Liver (tissue), 9 donors: ENCODE results near the gene ZNF776. TPM values are rescaled to one million over a fixed set of nuclear protein-coding genes. Genes with fewer than 3 reads are reported as not detected.

Experiments used
- DNase-seq: peaks from one replicate; pipeline ENCODE4 v3.0.0-alpha.2; 2017; ENCODE audit warnings: low spot score
- H3K27ac ChIP-seq, 2 donors: one replicate each; pipeline ENCODE4 v1.7.0; 2013; ENCODE audit warnings: inconsistent platforms in 2 of 2, low read length in 2 of 2, control low read depth in 1 of 2, low read depth in 1 of 2, mild to moderate bottlenecking in 1 of 2
- H3K27me3 ChIP-seq, 4 donors: one replicate each; pipeline versions ENCODE4 v1.6.1 to v1.7.0; 2013; ENCODE audit warnings: low read length in 3 of 4, inconsistent platforms in 1 of 4, mild to moderate bottlenecking in 1 of 4, moderate library complexity in 1 of 4; ENCODE audit not compliant: control insufficient read depth in 4 of 4, insufficient read depth in 4 of 4
- H3K36me3 ChIP-seq, 4 donors: one replicate each; pipeline versions ENCODE4 v1.6.1 to v1.7.0; 2013; ENCODE audit warnings: low read length in 3 of 4, mild to moderate bottlenecking in 3 of 4, low read depth in 1 of 4, moderate library complexity in 1 of 4; ENCODE audit not compliant: control insufficient read depth in 4 of 4, insufficient read depth in 3 of 4
- H3K4me1 ChIP-seq, 4 donors: one replicate each; pipeline versions ENCODE4 v1.6.1 to v1.7.0; 2013; ENCODE audit warnings: low read length in 3 of 4, mild to moderate bottlenecking in 3 of 4, moderate library complexity in 1 of 4; ENCODE audit not compliant: control insufficient read depth in 4 of 4, insufficient read depth in 4 of 4
- H3K4me3 ChIP-seq, 3 donors: one replicate each; pipeline versions ENCODE4 v1.6.1 to v1.7.0; 2013; ENCODE audit warnings: low read length in 3 of 3, control low read depth in 1 of 3, low read depth in 1 of 3, mild to moderate bottlenecking in 1 of 3
- H3K9ac ChIP-seq, 2 donors: one replicate each; pipeline ENCODE4 v1.7.0; 2013; ENCODE audit warnings: low read length in 2 of 2, mild to moderate bottlenecking in 2 of 2, moderate library complexity in 2 of 2, control low read depth in 1 of 2, low read depth in 1 of 2
- H3K9me3 ChIP-seq, 4 donors: one replicate each; pipeline versions ENCODE4 v1.6.1 to v1.7.0; 2013; ENCODE audit warnings: low read length in 3 of 4; ENCODE audit not compliant: control insufficient read depth in 4 of 4
- ATF3 ChIP-seq: IDR thresholded peaks from 2 replicates; pipeline ENCODE4 v1.6.1; 2016; ENCODE audit warnings: antibody characterized with exemption
- EGR1 ChIP-seq, 2 donors: IDR thresholded peaks; 2 replicates each; pipeline ENCODE4 v1.6.1; 2016 to 2018; ENCODE audit warnings: antibody characterized with exemption in 2 of 2, low read depth in 2 of 2
- FOXA1 ChIP-seq: IDR thresholded peaks from 2 replicates; pipeline ENCODE4 v1.6.1; 2016; ENCODE audit warnings: antibody characterized with exemption
- FOXA2 ChIP-seq: IDR thresholded peaks from 2 replicates; pipeline ENCODE4 v1.6.1; 2016; ENCODE audit warnings: antibody characterized with exemption
- GABPA ChIP-seq, 2 donors: IDR thresholded peaks in 1 of 2; conservative IDR thresholded peaks in 1 of 2; 2 replicates each; pipeline ENCODE4 v1.6.1; 2016; ENCODE audit warnings: antibody characterized with exemption in 2 of 2, mild to moderate bottlenecking in 1 of 2, moderate library complexity in 1 of 2
- HNF4A ChIP-seq, 2 donors: conservative IDR thresholded peaks; 2 replicates each; pipeline ENCODE4 v1.6.1; 2016; ENCODE audit warnings: antibody characterized with exemption in 2 of 2, mild to moderate bottlenecking in 2 of 2
- HNF4G ChIP-seq: IDR thresholded peaks from 2 replicates; pipeline ENCODE4 v1.6.1; 2016; ENCODE audit warnings: antibody characterized with exemption
- JUND ChIP-seq, 2 donors: IDR thresholded peaks; 2 replicates each; pipeline ENCODE4 v1.6.1; 2016; ENCODE audit warnings: antibody characterized with exemption in 2 of 2
- MAX ChIP-seq: IDR thresholded peaks from 2 replicates; pipeline ENCODE4 v1.6.1; 2016; ENCODE audit warnings: antibody characterized with exemption
- NR2F2 ChIP-seq: IDR thresholded peaks from 2 replicates; pipeline ENCODE4 v1.6.1; 2016; ENCODE audit warnings: antibody characterized with exemption
- RAD21 ChIP-seq, 2 donors: IDR thresholded peaks; 2 replicates each; pipeline ENCODE4 v1.6.1; 2016; ENCODE audit warnings: antibody characterized with exemption in 2 of 2, mild to moderate bottlenecking in 2 of 2
- RXRA ChIP-seq, 2 donors: IDR thresholded peaks; 2 replicates each; pipeline ENCODE4 v1.6.1; 2017 to 2018; ENCODE audit warnings: antibody characterized with exemption in 2 of 2, mild to moderate bottlenecking in 1 of 2
- SP1 ChIP-seq: IDR thresholded peaks from 2 replicates; pipeline ENCODE4 v1.6.1; 2018; ENCODE audit warnings: antibody characterized with exemption, mild to moderate bottlenecking
- TAF1 ChIP-seq: conservative IDR thresholded peaks from 2 replicates; pipeline ENCODE4 v1.6.1; 2016; ENCODE audit warnings: antibody characterized with exemption, mild to moderate bottlenecking
- YY1 ChIP-seq: IDR thresholded peaks from 2 replicates; pipeline ENCODE4 v1.6.1; 2016; ENCODE audit warnings: antibody characterized with exemption, mild to moderate bottlenecking
- WGBS: extraction: QIAGEN DNeasy Blood & Tissue Kit; methylation state at CpG from one replicate; pipeline ENCODE4 v1.1.7; 2013; 5-methylcytosine and 5-hydroxymethylcytosine counted together
- polyA plus RNA-seq, 2 donors: library from polyadenylated mRNA; stranded (reverse) in 1 of 2; unstranded in 1 of 2; fragments of 200-250 nt in 1 of 2; fragments of >200 nt in 1 of 2; fragmentation: Nextera tagmentation in 1 of 2; extraction: Ambion mirVana in 1 of 2; gene quantifications; one replicate each; pipeline versions ENCODE4 v1.2.1 to v1.2.3, GENCODE V29; 2013 to 2015
- total RNA-seq, 2 donors: library from RNA; depleted of rRNA; stranded (reverse); fragments of >200 nt; gene quantifications; one replicate each; pipeline ENCODE4 v1.2.3, GENCODE V29; 2014
- TF ChIP-seq, protein P1 (sequence below): IDR thresholded peaks from 2 replicates; pipeline ENCODE4 v1.6.1; 2016; ENCODE audit warnings: antibody characterized with exemption
- donor health status: healthy.
- donor health status: healthy.
- donor health status: healthy.
- donor health status: healthy.
- donor health status: healthy.

ZNF776 gene
- total and polyA plus RNA-seq, 4 donors: 2.0 to 20.3 (median 6.4) TPM

- Histone ChIP-seq H3K36me3 (peaks cover 24 to 97% (median 82%) of the 10 kb centered on the region in 4 donors), H3K27me3 (no peaks in the 10 kb centered on the region), H3K4me1 (no peaks in the 10 kb centered on the region), H3K9ac (no peak overlapping the region), H3K4me3 (peak overlapping the region in 2 of 3 donors; percentile 36 to 66), H3K27ac (no peak overlapping the region), H3K9me3 (peaks cover 22 to 85% (median 63%) of the 10 kb centered on the region in 4 donors)
- TF ChIP-seq MAX (no peak), NR2F2 (no peak), HNF4G (no peak), ATF3 (no peak), FOXA2 (no peak), JUND (IDR thresholded peaks at IDR 0.05) (no peak), RXRA (IDR thresholded peaks at IDR 0.05) (no peak), TAF1 (no peak), EGR1 (IDR thresholded peaks at IDR 0.05; ENCODE audit: low read depth in 2 of 2) (no peak), RAD21 (IDR thresholded peaks at IDR 0.05) (no peak), HNF4A (conservative IDR thresholded peaks at IDR 0.05) (no peak)
- TF ChIP-seq, protein P1, sequence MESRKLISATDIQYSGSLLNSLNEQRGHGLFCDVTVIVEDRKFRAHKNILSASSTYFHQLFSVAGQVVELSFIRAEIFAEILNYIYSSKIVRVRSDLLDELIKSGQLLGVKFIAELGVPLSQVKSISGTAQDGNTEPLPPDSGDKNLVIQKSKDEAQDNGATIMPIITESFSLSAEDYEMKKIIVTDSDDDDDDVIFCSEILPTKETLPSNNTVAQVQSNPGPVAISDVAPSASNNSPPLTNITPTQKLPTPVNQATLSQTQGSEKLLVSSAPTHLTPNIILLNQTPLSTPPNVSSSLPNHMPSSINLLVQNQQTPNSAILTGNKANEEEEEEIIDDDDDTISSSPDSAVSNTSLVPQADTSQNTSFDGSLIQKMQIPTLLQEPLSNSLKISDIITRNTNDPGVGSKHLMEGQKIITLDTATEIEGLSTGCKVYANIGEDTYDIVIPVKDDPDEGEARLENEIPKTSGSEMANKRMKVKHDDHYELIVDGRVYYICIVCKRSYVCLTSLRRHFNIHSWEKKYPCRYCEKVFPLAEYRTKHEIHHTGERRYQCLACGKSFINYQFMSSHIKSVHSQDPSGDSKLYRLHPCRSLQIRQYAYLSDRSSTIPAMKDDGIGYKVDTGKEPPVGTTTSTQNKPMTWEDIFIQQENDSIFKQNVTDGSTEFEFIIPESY: no peak
- 97% methylated on average over 10 of the region's 10 CpGs for WGBS
- no peak for DNase-seq
Observed at GRCh38 chr19:57754091-57754673, 7.6 kb downstream of the ZNF776 start.

- WGBS: 99% methylated on average over 4 of the region's 4 CpGs
- Histone ChIP-seq H3K4me3 (peak overlapping the region in 2 of 3 donors; percentile 36 to 45), H3K36me3 (peaks cover 25 to 97% (median 79%) of the 10 kb centered on the region in 4 donors), H3K9ac (no peak overlapping the region), H3K9me3 (peaks cover 20 to 85% (median 60%) of the 10 kb centered on the region in 4 donors), H3K4me1 (no peaks in the 10 kb centered on the region), H3K27ac (no peak overlapping the region), H3K27me3 (no peaks in the 10 kb centered on the region)
- no peak for DNase-seq
- TF ChIP-seq FOXA1 (no peak), FOXA2 (no peak), EGR1 (IDR thresholded peaks at IDR 0.05; ENCODE audit: low read depth in 2 of 2) (no peak), RAD21 (IDR thresholded peaks at IDR 0.05) (no peak), MAX (no peak), TAF1 (no peak), RXRA (IDR thresholded peaks at IDR 0.05) (no peak), ATF3 (no peak), JUND (IDR thresholded peaks at IDR 0.05) (no peak), HNF4G (no peak), SP1 (no peak), YY1 (no peak), HNF4A (conservative IDR thresholded peaks at IDR 0.05) (no peak), NR2F2 (no peak), GABPA (IDR thresholded peaks at IDR 0.05 in 1 of 2, conservative IDR thresholded peaks at IDR 0.05 in 1 of 2) (no peak)
- TF ChIP-seq, protein P1: no peak
Observed at GRCh38 chr19:57755031-57755430, 8.4 kb downstream of the ZNF776 start.
